Activated T-cell treated with anti-CD3 and anti-CD28 coated beads, Interleukin-2, amount 50 U/mL, for 48 hours (primary cell): Measurements from ENCODE around the gene KHNYN.

Experiments used
- DNase-seq, 2 experiments: peaks; one replicate each; pipeline ENCODE4 v3.0.0-alpha.2; 2020

The KHNYN gene

GRCh38 chr14:24401810-24402702 is 27.7 kb upstream of the KHNYN start:
- DNase-seq: no peak

- no peak for DNase-seq
Measured at GRCh38 chr14:24403294-24403998, 26.3 kb upstream of the KHNYN start.

- no peak for DNase-seq
Measured at GRCh38 chr14:24404814-24405213, 24.9 kb upstream of the KHNYN start.

- no peak for DNase-seq
Measured at GRCh38 chr14:24406416-24406815, 23.3 kb upstream of the KHNYN start.

- no peak for DNase-seq
Measured at GRCh38 chr14:24407608-24408325, 22.0 kb upstream of the KHNYN start.

GRCh38 chr14:24408764-24409163 is 21.0 kb upstream of the KHNYN start:
- no peak for DNase-seq

- no peak for DNase-seq
Measured at GRCh38 chr14:24409192-24409591, 20.6 kb upstream of the KHNYN start.

GRCh38 chr14:24409956-24410355 is 19.8 kb upstream of the KHNYN start:
- no peak for DNase-seq

GRCh38 chr14:24411443-24412389 is 18.0 kb upstream of the KHNYN start:
- peak; percentile 48 to 51 for DNase-seq

GRCh38 chr14:24414077-24414476 is 15.7 kb upstream of the KHNYN start:
- no peak for DNase-seq

GRCh38 chr14:24414732-24415420 is 14.9 kb upstream of the KHNYN start:
- DNase-seq: no peak

- DNase-seq: no peak
Measured at GRCh38 chr14:24415421-24416253, 14.1 kb upstream of the KHNYN start.

GRCh38 chr14:24416254-24416931 is 13.4 kb upstream of the KHNYN start:
- no peak for DNase-seq

- no peak for DNase-seq
Measured at GRCh38 chr14:24416932-24417619, 12.7 kb upstream of the KHNYN start.

GRCh38 chr14:24417832-24418491 is 11.8 kb upstream of the KHNYN start:
- no peak for DNase-seq

- DNase-seq: no peak
Measured at GRCh38 chr14:24418492-24418873, 11.3 kb upstream of the KHNYN start.

- DNase-seq: no peak
Measured at GRCh38 chr14:24422261-24422660, 7.5 kb upstream of the KHNYN start.

GRCh38 chr14:24422694-24423601 is 6.8 kb upstream of the KHNYN start:
- peak in 1 of 2 experiments; percentile 13 for DNase-seq
